Peyer's patch (tissue), 4 donors: Measurements from ENCODE around the gene TULP4.

ENCODE experiments used
- POLR2A ChIP-seq, 2 donors: fragments of 450-650 bp; IDR thresholded peaks; one replicate each; pipeline ENCODE4 v1.5.1; 2017; ENCODE audit warnings: antibody characterized with exemption in 2 of 2, mild to moderate bottlenecking in 2 of 2, moderate library complexity in 2 of 2
- TF ChIP-seq, protein P1 (sequence below), 6 experiments: fragments of 450-650 bp in 4 of 6; fragments of 200-600 bp in 2 of 6; sonication (generic) in 1 of 6; IDR thresholded peaks; one replicate each; pipeline ENCODE4 v1.5.1; 2017 to 2019; ENCODE audit warnings: antibody characterized with exemption in 6 of 6, mild to moderate bottlenecking in 3 of 6, moderate library complexity in 1 of 6

GRCh38 chr6:158536084-158536890 is 224.0 kb downstream of the TULP4 start:
- TF ChIP-seq, protein P1, sequence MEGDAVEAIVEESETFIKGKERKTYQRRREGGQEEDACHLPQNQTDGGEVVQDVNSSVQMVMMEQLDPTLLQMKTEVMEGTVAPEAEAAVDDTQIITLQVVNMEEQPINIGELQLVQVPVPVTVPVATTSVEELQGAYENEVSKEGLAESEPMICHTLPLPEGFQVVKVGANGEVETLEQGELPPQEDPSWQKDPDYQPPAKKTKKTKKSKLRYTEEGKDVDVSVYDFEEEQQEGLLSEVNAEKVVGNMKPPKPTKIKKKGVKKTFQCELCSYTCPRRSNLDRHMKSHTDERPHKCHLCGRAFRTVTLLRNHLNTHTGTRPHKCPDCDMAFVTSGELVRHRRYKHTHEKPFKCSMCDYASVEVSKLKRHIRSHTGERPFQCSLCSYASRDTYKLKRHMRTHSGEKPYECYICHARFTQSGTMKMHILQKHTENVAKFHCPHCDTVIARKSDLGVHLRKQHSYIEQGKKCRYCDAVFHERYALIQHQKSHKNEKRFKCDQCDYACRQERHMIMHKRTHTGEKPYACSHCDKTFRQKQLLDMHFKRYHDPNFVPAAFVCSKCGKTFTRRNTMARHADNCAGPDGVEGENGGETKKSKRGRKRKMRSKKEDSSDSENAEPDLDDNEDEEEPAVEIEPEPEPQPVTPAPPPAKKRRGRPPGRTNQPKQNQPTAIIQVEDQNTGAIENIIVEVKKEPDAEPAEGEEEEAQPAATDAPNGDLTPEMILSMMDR (IDR thresholded peaks at IDR 0.05), result no peak
- TF ChIP-seq POLR2A (IDR thresholded peaks at IDR 0.05), result no peak
